Superior temporal gyrus (tissue), 1 donor: ENCODE data around the gene UQCC2.
A peak's percentile ranks its signal among the peaks of the same experiment; 100 is the strongest.

Experiments used
- DNase-seq: peaks from one replicate; pipeline ENCODE4 v3.0.0-alpha.2; 2016; ENCODE audit errors: extremely low spot score

The UQCC2 gene

GRCh38 chr6:33744001-33744848 lies 32.7 kb upstream of the UQCC2 start:
- peak; percentile 92 for DNase-seq

- DNase-seq = no peak
Observed at GRCh38 chr6:33742837-33743236, 31.3 kb upstream of the UQCC2 start.

GRCh38 chr6:33742092-33742491 lies 30.6 kb upstream of the UQCC2 start:
- DNase-seq = no peak

- no peak for DNase-seq
Observed at GRCh38 chr6:33740794-33741193, 29.3 kb upstream of the UQCC2 start.

GRCh38 chr6:33740204-33740608 lies 28.7 kb upstream of the UQCC2 start:
- no peak for DNase-seq

- no peak for DNase-seq
Observed at GRCh38 chr6:33739571-33739970, 28.1 kb upstream of the UQCC2 start.

- no peak for DNase-seq
Observed at GRCh38 chr6:33738879-33739278, 27.4 kb upstream of the UQCC2 start.

- DNase-seq = no peak
Observed at GRCh38 chr6:33738153-33738552, 26.7 kb upstream of the UQCC2 start.

GRCh38 chr6:33737267-33738026 lies 25.9 kb upstream of the UQCC2 start:
- no peak for DNase-seq

- no peak for DNase-seq
Observed at GRCh38 chr6:33735216-33735615, 23.7 kb upstream of the UQCC2 start.

GRCh38 chr6:33733709-33734007 lies 22.2 kb upstream of the UQCC2 start:
- no peak for DNase-seq

- no peak for DNase-seq
Observed at GRCh38 chr6:33732817-33733708, 21.6 kb upstream of the UQCC2 start.

GRCh38 chr6:33732385-33732784 lies 20.9 kb upstream of the UQCC2 start:
- DNase-seq = no peak

GRCh38 chr6:33731751-33732282 lies 20.3 kb upstream of the UQCC2 start:
- DNase-seq = no peak

GRCh38 chr6:33731035-33731434 lies 19.5 kb upstream of the UQCC2 start:
- no peak for DNase-seq

- DNase-seq = no peak
Observed at GRCh38 chr6:33730611-33731010, 19.1 kb upstream of the UQCC2 start.

GRCh38 chr6:33729059-33729458 lies 17.6 kb upstream of the UQCC2 start:
- no peak for DNase-seq

GRCh38 chr6:33728438-33728837 lies 16.9 kb upstream of the UQCC2 start:
- no peak for DNase-seq

- DNase-seq = no peak
Observed at GRCh38 chr6:33727932-33728331, 16.4 kb upstream of the UQCC2 start.

- no peak for DNase-seq
Observed at GRCh38 chr6:33727126-33727525, 15.6 kb upstream of the UQCC2 start.

- DNase-seq = no peak
Observed at GRCh38 chr6:33726696-33727095, 15.2 kb upstream of the UQCC2 start.
